GM21619 (cell line): ENCODE measurements around the gene JAK3.
A peak's percentile ranks its signal among the peaks of the same experiment; 100 is the strongest.

Experiments used
- ATAC-seq: cut with Tn5 transposase; IDR thresholded peaks from one replicate; pipeline ENCODE4 v1.9.1; 2021; ENCODE audit not compliant: unreplicated experiment

JAK3 gene

GRCh38 chr19:17866312-17866963 is 18.7 kb upstream of the JAK3 start:
- ATAC-seq: no peak

- no peak for ATAC-seq
Observed at GRCh38 chr19:17865364-17866311, 17.9 kb upstream of the JAK3 start.

GRCh38 chr19:17863520-17864182 is 15.9 kb upstream of the JAK3 start:
- ATAC-seq: no peak

GRCh38 chr19:17862711-17863519 is 15.1 kb upstream of the JAK3 start:
- no peak for ATAC-seq

- no peak for ATAC-seq
Observed at GRCh38 chr19:17861542-17862402, 14.0 kb upstream of the JAK3 start.

- no peak for ATAC-seq
Observed at GRCh38 chr19:17860993-17861360, 13.2 kb upstream of the JAK3 start.

GRCh38 chr19:17860331-17860992 is 12.7 kb upstream of the JAK3 start:
- no peak for ATAC-seq

GRCh38 chr19:17859533-17860330 is 11.9 kb upstream of the JAK3 start, which contains the start of gene RPL18A:
Gene RPL18A (plus strand): TSS chr19:17859910. CDS start chr19:17859957, 47 bp downstream.
- peak; percentile 91 for ATAC-seq

- ATAC-seq: no peak
Observed at GRCh38 chr19:17855280-17856152, 7.7 kb upstream of the JAK3 start.

GRCh38 chr19:17854061-17854460 is 6.3 kb upstream of the JAK3 start:
- ATAC-seq: no peak

GRCh38 chr19:17848595-17849292 is 962 bp upstream of the JAK3 start:
- ATAC-seq: no peak

- no peak for ATAC-seq
Observed at GRCh38 chr19:17846146-17846545, 1.6 kb downstream of the JAK3 start.

- ATAC-seq: no peak
Observed at GRCh38 chr19:17843908-17844490, 3.8 kb downstream of the JAK3 start.

- no peak for ATAC-seq
Observed at GRCh38 chr19:17843292-17843827, 4.4 kb downstream of the JAK3 start.

GRCh38 chr19:17842663-17843291 is 5.0 kb downstream of the JAK3 start:
- ATAC-seq: no peak
